Measurements from ENCODE around the gene CFAP20DC.

CFAP20DC gene

GRCh38 chr3:58938057-58938456 is 111.8 kb downstream of the CFAP20DC start:
- H3K4me2 ChIP-seq (ENCODE audit: low read length), result no peak overlapping the region
- no peak for TF ChIP-seq EZH2phosphoT487 (IDR thresholded peaks at IDR 0.05; ENCODE audit: low read depth)
- TF ChIP-seq CTCF (IDR thresholded peaks at IDR 0.05; ENCODE audit: low read depth, low read length), result no peak
- no peaks in the 10 kb centered on the region for H3K4me1 ChIP-seq (ENCODE audit: low read length)
- no peak overlapping the region for H3K27ac ChIP-seq (ENCODE audit: low read length)
- H2AFZ ChIP-seq (ENCODE audit: low read depth, low read length), result no peak overlapping the region
- no peaks in the 10 kb centered on the region for H3K27me3 ChIP-seq (ENCODE audit: low read depth, low read length)
- no peaks in the 10 kb centered on the region for H3K79me2 ChIP-seq (ENCODE audit: low read length)
- no peaks in the 10 kb centered on the region for H4K20me1 ChIP-seq (ENCODE audit: insufficient read depth, low read length)
- H3K36me3 ChIP-seq (replicated peaks; ENCODE audit: low read depth, low read length), result no peaks in the 10 kb centered on the region
- H3K4me3 ChIP-seq (ENCODE audit: low read length), result no peak overlapping the region
- H3K9me3 ChIP-seq (ENCODE audit: insufficient read depth, low read length), result no peaks in the 10 kb centered on the region
- no peak overlapping the region for H3K9ac ChIP-seq (ENCODE audit: low read length)

- no peaks in the 10 kb centered on the region for H3K27me3 ChIP-seq (ENCODE audit: low read depth, low read length)
- no peak overlapping the region for H3K4me2 ChIP-seq (ENCODE audit: low read length)
- no peaks in the 10 kb centered on the region for H3K36me3 ChIP-seq (replicated peaks; ENCODE audit: low read depth, low read length)
- H3K27ac ChIP-seq (ENCODE audit: low read length), result no peak overlapping the region
- no peaks in the 10 kb centered on the region for H4K20me1 ChIP-seq (ENCODE audit: insufficient read depth, low read length)
- no peaks in the 10 kb centered on the region for H3K9me3 ChIP-seq (ENCODE audit: insufficient read depth, low read length)
- TF ChIP-seq CTCF (IDR thresholded peaks at IDR 0.05; ENCODE audit: low read depth, low read length), result no peak
- TF ChIP-seq EZH2phosphoT487 (IDR thresholded peaks at IDR 0.05; ENCODE audit: low read depth), result no peak
- no peak overlapping the region for H3K9ac ChIP-seq (ENCODE audit: low read length)
- no peaks in the 10 kb centered on the region for H3K4me1 ChIP-seq (ENCODE audit: low read length)
- no peak overlapping the region for H2AFZ ChIP-seq (ENCODE audit: low read depth, low read length)
- no peak overlapping the region for H3K4me3 ChIP-seq (ENCODE audit: low read length)
- no peaks in the 10 kb centered on the region for H3K79me2 ChIP-seq (ENCODE audit: low read length)
Observed at GRCh38 chr3:58924578-58924977, 125.2 kb downstream of the CFAP20DC start.

- Histone ChIP-seq H4K20me1 (ENCODE audit: insufficient read depth, low read length) (no peaks in the 10 kb centered on the region), H3K36me3 (replicated peaks; ENCODE audit: low read depth, low read length) (no peaks in the 10 kb centered on the region), H3K9me3 (ENCODE audit: insufficient read depth, low read length) (peaks cover 8% of the 10 kb centered on the region; the same call in 1 of the 2 replicates), H3K4me3 (ENCODE audit: low read length) (no peak overlapping the region), H3K27me3 (ENCODE audit: low read depth, low read length) (0 out of 2 replicates have a peak, but pooled peaks cover 5% of the 10 kb centered on the region), H3K79me2 (ENCODE audit: low read length) (no peaks in the 10 kb centered on the region), H3K4me2 (ENCODE audit: low read length) (no peak overlapping the region), H3K4me1 (ENCODE audit: low read length) (no peaks in the 10 kb centered on the region), H2AFZ (ENCODE audit: low read depth, low read length) (no peak overlapping the region), H3K9ac (ENCODE audit: low read length) (no peak overlapping the region), H3K27ac (ENCODE audit: low read length) (no peak overlapping the region)
- no peak for TF ChIP-seq CTCF (IDR thresholded peaks at IDR 0.05; ENCODE audit: low read depth, low read length)
- no peak for TF ChIP-seq EZH2phosphoT487 (IDR thresholded peaks at IDR 0.05; ENCODE audit: low read depth)
Observed at GRCh38 chr3:58900386-58900785, 149.4 kb downstream of the CFAP20DC start.

- Histone ChIP-seq H3K9ac (ENCODE audit: low read length) (no peak overlapping the region), H3K4me1 (ENCODE audit: low read length) (no peaks in the 10 kb centered on the region), H4K20me1 (ENCODE audit: insufficient read depth, low read length) (no peaks in the 10 kb centered on the region), H3K27ac (ENCODE audit: low read length) (no peak overlapping the region), H2AFZ (ENCODE audit: low read depth, low read length) (no peak overlapping the region), H3K79me2 (ENCODE audit: low read length) (no peaks in the 10 kb centered on the region), H3K4me3 (ENCODE audit: low read length) (no peak overlapping the region), H3K27me3 (ENCODE audit: low read depth, low read length) (0 out of 2 replicates have a peak, but pooled peaks cover 5% of the 10 kb centered on the region), H3K4me2 (ENCODE audit: low read length) (no peak overlapping the region), H3K36me3 (replicated peaks; ENCODE audit: low read depth, low read length) (no peaks in the 10 kb centered on the region), H3K9me3 (ENCODE audit: insufficient read depth, low read length) (peaks cover 8% of the 10 kb centered on the region; the same call in 1 of the 2 replicates)
- TF ChIP-seq EZH2phosphoT487 (IDR thresholded peaks at IDR 0.05; ENCODE audit: low read depth) (no peak), CTCF (IDR thresholded peaks at IDR 0.05; ENCODE audit: low read depth, low read length) (no peak)
Observed at GRCh38 chr3:58899953-58900298, 149.9 kb downstream of the CFAP20DC start.

All from OCI-LY3 (cell line).